HG03095 (cell line): Measurements from ENCODE around the gene APBB3.

Experiments used
- ATAC-seq: cut with Tn5 transposase; IDR thresholded peaks from one replicate; pipeline ENCODE4 v1.9.1; 2021; ENCODE audit warnings: moderate library complexity; ENCODE audit not compliant: unreplicated experiment

APBB3 gene

GRCh38 chr5:140576776-140577201, 12.4 kb upstream of the APBB3 start:
- no peak for ATAC-seq

- no peak for ATAC-seq
These were observed 10.9 kb upstream of the APBB3 start for GRCh38 chr5:140575309-140575708.

GRCh38 chr5:140574165-140574564, 9.8 kb upstream of the APBB3 start:
- no peak for ATAC-seq

GRCh38 chr5:140573683-140574082, 9.3 kb upstream of the APBB3 start:
- ATAC-seq: no peak

- no peak for ATAC-seq
These were observed 6.7 kb upstream of the APBB3 start for GRCh38 chr5:140571105-140571504.

- ATAC-seq: no peak
These were observed 6.1 kb upstream of the APBB3 start for GRCh38 chr5:140570488-140570887.

- no peak for ATAC-seq
These were observed 5.7 kb upstream of the APBB3 start for GRCh38 chr5:140570058-140570457.

- no peak for ATAC-seq
These were observed 4.8 kb upstream of the APBB3 start for GRCh38 chr5:140569197-140569596.

- ATAC-seq: no peak
These were observed 4.2 kb upstream of the APBB3 start for GRCh38 chr5:140568443-140569063.

GRCh38 chr5:140567871-140568270, 3.5 kb upstream of the APBB3 start:
- ATAC-seq: no peak

GRCh38 chr5:140567136-140567818, 2.9 kb upstream of the APBB3 start:
- no peak for ATAC-seq

GRCh38 chr5:140566665-140567064, 2.3 kb upstream of the APBB3 start:
- ATAC-seq: no peak

GRCh38 chr5:140565780-140566095, 1.3 kb upstream of the APBB3 start:
- no peak for ATAC-seq

- peak; percentile 0 for ATAC-seq
These were observed 804 bp upstream of the APBB3 start for GRCh38 chr5:140565024-140565779.

GRCh38 chr5:140563596-140563995, 802 bp downstream of the APBB3 start:
- ATAC-seq: no peak

- ATAC-seq: no peak
These were observed 2.5 kb downstream of the APBB3 start for GRCh38 chr5:140561753-140562523.

- ATAC-seq: no peak
These were observed 4.2 kb downstream of the APBB3 start for GRCh38 chr5:140560227-140560626.

- no peak for ATAC-seq
These were observed 5.9 kb downstream of the APBB3 start for GRCh38 chr5:140558542-140558941.

GRCh38 chr5:140557965-140558364, 6.4 kb downstream of the APBB3 start:
- no peak for ATAC-seq

- peak; percentile 94 for ATAC-seq
These were observed 7.1 kb downstream of the APBB3 start, which contains the start of gene SRA1 for GRCh38 chr5:140557136-140557805. TSS of gene SRA1 (minus strand) at chr5:140557473. CDS start at chr5:140557452, 21 bp downstream.

- no peak for ATAC-seq
These were observed 8.0 kb downstream of the APBB3 start for GRCh38 chr5:140556438-140556837.
